SK-N-MC (cell line): ENCODE data around the gene LCP2.

ENCODE experiments used
- DNase-seq: peaks from one replicate; pipeline ENCODE4 v3.0.0-alpha.2; 2011; ENCODE audit warnings: low read depth, low spot score
- H3K27ac ChIP-seq: fragments of 200-600 bp; sonication (generic); 2 replicates; pipeline ENCODE4 v1.5.1; 2016; ENCODE audit warnings: mixed run types
- H3K36me3 ChIP-seq: fragments of 200-600 bp; sonication (generic); 2 replicates; pipeline ENCODE4 v1.6.1; 2017; ENCODE audit warnings: antibody characterized with exemption, low read length, mixed read lengths; ENCODE audit not compliant: insufficient read depth
- H3K4me3 ChIP-seq: fragments of 200-600 bp; sonication (generic); 2 replicates; pipeline ENCODE4 v1.5.1; 2016
- H3K9ac ChIP-seq: fragments of 200-600 bp; sonication (generic); 2 replicates; pipeline ENCODE4 v1.8.0; 2017; ENCODE audit warnings: mixed run types, mixed read lengths; ENCODE audit not compliant: insufficient read length
- H3K9me3 ChIP-seq: fragments of 200-600 bp; sonication (generic); 2 replicates; pipeline ENCODE4 v1.6.1; 2017; ENCODE audit warnings: low read depth, mild to moderate bottlenecking, antibody characterized with exemption, low read length, moderate library complexity, mixed read lengths
- EZH2 ChIP-seq: fragments of 200-600 bp; sonication (generic); IDR thresholded peaks from one replicate; pipeline ENCODE4 v1.6.1; 2017; ENCODE audit warnings: antibody characterized with exemption
- FOXP2 ChIP-seq: optimal IDR thresholded peaks from 2 replicates; pipeline ENCODE3; 2011; ENCODE audit warnings: mild to moderate bottlenecking, moderate library complexity; ENCODE audit not compliant: insufficient read depth; ENCODE audit errors: extremely low read length, control extremely low read depth
- POLR2AphosphoS5 ChIP-seq: IDR thresholded peaks from 2 replicates; pipeline ENCODE4 v1.6.1; 2012; ENCODE audit warnings: mild to moderate bottlenecking, low read depth, low read length, borderline replicate concordance

The LCP2 gene

DNA sequence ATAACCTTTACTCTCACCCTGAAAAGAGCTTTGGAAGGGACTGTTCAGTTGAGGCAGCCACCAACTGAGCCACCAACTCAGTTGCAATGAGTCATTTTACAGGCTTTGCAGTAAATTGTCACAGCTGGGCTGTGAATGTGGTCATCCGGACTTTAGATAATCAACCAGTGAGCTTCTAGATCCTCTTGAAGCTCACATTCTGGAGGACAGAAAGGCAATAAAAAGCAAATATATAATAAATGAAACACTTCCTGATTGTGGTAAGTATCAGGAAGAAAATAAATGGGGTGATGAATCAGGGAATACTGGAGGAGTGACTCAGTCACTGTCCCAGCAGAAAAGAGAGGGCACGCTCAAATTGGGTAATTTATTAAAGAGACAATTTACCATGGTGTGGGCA, 78.0 kb downstream of the LCP2 start:
- Histone ChIP-seq H3K9ac (no peak overlapping the region), H3K9me3 (no peaks in the 10 kb centered on the region), H3K36me3 (no peaks in the 10 kb centered on the region), H3K4me3 (no peak overlapping the region), H3K27ac (no peak overlapping the region)
- no peak for TF ChIP-seq EZH2
- TF ChIP-seq FOXP2, result no peak
- TF ChIP-seq POLR2AphosphoS5, result no peak
- DNase-seq, result no peak

DNA sequence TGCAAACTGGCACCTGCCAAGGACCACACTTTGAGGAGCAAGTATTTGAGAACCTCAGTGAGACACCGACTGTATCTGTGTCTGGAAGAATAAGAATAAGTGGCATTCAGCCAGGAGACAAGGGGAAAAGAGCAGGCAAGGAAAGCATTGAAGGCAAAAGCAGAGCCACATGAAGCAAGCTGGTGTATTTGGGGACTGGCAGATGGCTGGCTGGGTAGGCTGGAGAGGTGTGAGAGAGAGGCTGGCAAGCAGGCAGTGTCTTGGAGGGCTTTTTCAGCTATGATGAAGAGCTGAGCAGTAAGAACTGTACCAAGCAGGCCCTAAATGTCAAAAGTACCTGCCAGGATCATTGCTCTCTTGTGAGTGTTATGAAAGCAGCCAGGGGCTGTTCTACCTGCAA, 78.9 kb downstream of the LCP2 start:
- no peaks in the 10 kb centered on the region for H3K36me3 ChIP-seq
- DNase-seq, result no peak
- TF ChIP-seq EZH2 (no peak), FOXP2 (no peak), POLR2AphosphoS5 (no peak)
- no peak overlapping the region for H3K9ac ChIP-seq
- H3K9me3 ChIP-seq, result no peaks in the 10 kb centered on the region
- no peak overlapping the region for H3K27ac ChIP-seq
- H3K4me3 ChIP-seq, result no peak overlapping the region

DNA sequence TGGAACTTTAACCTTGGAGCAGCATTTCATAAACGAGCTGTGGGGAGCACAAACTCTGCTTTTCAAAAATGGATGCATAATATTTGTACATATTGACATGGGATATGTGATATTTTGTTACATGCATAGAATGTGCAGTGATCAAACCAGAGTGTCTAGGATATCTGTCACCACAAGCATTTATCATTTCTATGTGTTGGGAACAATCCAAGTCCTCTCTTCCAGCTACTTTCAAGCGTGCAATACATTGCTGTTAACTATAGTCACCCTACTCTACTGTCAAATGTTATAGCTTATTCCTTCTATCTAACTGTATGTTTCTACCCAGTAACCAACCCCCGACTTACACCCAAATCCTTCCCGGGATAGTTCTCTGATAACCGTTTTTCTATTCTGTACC, 79.7 kb downstream of the LCP2 start:
- DNase-seq, result no peak
- H3K27ac ChIP-seq, result no peak overlapping the region
- H3K4me3 ChIP-seq, result no peak overlapping the region
- H3K9me3 ChIP-seq, result no peaks in the 10 kb centered on the region
- H3K9ac ChIP-seq, result no peak overlapping the region
- H3K36me3 ChIP-seq, result no peaks in the 10 kb centered on the region
- TF ChIP-seq FOXP2, result no peak
- no peak for TF ChIP-seq POLR2AphosphoS5
- no peak for TF ChIP-seq EZH2

DNA sequence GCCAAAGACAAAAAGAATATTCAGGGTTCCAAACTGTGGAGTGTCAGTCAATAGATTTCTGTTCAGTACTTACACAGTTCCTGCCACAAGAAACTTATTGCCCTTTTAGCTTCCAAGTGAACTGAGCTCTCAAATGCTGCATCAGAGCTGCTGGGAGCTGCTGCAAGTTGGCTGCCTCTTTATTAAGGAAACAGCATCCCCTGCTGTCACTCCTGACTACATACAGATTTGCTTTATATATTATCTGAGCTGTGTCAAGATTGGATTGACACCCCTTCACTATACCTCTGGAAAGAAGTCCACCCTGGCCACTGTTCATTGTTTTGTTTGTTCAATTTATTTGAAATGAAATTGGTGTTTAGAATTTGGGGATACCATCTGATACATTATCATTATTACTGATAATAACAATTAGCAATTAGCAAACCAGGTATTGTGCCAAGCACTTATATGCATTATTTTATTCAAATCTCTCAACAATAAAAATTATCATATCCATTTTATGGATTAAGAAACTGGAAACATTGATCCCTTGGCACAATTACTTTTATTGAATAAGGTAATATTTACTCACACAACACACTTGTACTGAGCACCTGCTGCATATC, 81.2 kb downstream of the LCP2 start:
- no peak overlapping the region for H3K27ac ChIP-seq
- H3K9ac ChIP-seq, result no peak overlapping the region
- TF ChIP-seq FOXP2 (no peak), POLR2AphosphoS5 (no peak), EZH2 (no peak)
- H3K9me3 ChIP-seq, result no peaks in the 10 kb centered on the region
- no peaks in the 10 kb centered on the region for H3K36me3 ChIP-seq
- DNase-seq, result peak; percentile 1
- no peak overlapping the region for H3K4me3 ChIP-seq

DNA sequence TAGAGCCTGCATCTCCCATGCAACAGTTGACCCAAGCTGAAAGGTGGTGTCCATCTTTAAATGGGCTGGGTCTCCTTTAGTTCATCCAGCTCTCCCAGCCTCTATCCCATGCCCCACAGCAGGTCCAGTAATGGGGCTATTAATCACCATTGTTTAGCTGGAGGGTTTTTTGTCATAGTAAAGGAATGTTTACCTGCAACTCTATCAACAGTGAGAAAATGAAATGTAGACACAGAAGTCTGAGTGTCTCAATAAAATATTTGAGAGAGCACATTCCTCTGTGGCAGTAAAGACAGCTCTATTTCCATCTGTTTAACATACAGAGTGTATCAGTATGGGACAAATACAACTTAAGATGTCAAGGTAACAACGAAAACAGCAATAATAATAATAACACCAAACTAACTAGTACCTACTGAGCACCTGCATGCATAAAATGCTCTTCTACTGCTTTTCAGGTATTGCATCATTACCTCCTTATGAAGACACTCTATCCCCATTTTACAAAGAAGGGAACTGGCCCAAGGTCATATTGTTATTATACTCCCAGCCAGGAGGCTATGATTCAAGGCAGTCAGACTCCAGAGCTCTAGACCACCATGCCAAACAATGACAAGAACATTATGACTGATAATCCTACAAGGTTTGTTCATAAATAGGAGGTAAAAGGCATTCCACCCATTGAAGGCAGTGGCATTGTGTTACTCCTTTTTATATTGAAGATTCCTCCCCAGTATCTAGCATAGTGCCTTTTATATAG, 85.8 kb downstream of the LCP2 start:
- TF ChIP-seq FOXP2 (no peak), POLR2AphosphoS5 (no peak)
- Histone ChIP-seq H3K9ac (no peak overlapping the region), H3K4me3 (no peak overlapping the region), H3K36me3 (no peaks in the 10 kb centered on the region), H3K27ac (no peak overlapping the region), H3K9me3 (no peaks in the 10 kb centered on the region)
- DNase-seq, result no peak

DNA sequence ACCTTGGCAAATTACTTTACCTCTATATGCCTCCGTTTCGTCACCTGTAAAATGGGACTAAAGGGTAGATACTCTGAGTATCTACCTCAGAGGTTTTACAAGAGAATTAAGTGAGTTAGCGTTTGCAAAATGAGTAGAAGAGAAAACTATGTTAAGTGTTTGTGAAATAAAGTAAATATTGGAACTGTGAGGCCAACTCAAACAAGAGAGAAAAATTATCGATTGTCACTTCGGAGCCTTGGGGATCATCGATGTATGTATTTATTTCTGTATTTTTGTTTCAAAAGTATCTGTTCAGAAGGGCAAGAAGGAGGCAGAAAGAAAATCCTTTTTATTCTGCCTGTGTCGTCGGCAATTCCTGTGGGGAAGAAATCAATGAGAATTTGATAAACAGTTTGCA, 90.6 kb downstream of the LCP2 start:
- TF ChIP-seq EZH2 (no peak), POLR2AphosphoS5 (no peak), FOXP2 (no peak)
- no peaks in the 10 kb centered on the region for H3K9me3 ChIP-seq
- no peaks in the 10 kb centered on the region for H3K36me3 ChIP-seq
- H3K4me3 ChIP-seq, result no peak overlapping the region
- H3K9ac ChIP-seq, result no peak overlapping the region
- no peak overlapping the region for H3K27ac ChIP-seq
- DNase-seq, result no peak

DNA sequence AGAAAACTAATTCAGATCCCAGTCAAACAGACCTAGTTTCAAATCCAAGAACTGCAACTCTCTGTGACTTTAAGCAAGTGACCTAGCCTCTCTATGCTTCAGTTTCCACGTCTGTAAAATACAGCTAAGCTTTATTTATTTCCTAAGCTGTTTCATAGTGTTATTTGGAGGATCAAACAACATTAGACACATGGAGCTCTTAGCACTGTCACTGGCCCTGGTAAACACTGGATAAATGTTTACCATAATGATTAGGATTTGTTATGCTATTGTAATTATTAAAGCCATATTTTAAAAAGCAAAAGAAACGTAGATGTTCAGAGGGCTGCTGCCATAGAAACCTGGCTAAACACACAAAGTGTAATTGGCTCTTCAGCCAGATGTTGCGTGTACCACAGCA, 91.4 kb downstream of the LCP2 start:
- Histone ChIP-seq H3K9ac (no peak overlapping the region), H3K9me3 (no peaks in the 10 kb centered on the region), H3K36me3 (no peaks in the 10 kb centered on the region), H3K4me3 (no peak overlapping the region), H3K27ac (no peak overlapping the region)
- no peak for DNase-seq
- no peak for TF ChIP-seq EZH2
- TF ChIP-seq POLR2AphosphoS5, result no peak
- no peak for TF ChIP-seq FOXP2

DNA sequence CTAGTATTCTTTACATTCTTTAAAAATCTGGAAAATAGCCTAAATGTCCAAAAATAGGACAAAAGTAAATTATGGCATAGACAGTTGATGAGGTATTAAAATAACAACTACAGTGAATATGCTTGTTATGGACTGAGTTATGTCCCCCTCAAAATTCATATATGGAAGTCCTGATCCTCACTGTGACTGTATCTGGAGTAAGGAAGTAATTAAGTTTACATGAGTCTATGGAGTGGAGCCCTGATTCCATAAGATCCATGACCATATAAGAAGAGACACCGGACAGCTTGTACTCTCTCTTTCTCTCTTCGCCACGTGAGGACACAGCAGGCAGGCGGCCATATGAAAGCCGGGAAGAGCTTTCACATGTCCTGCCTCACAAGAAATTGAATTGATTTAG, 93.4 kb downstream of the LCP2 start:
- Histone ChIP-seq H3K4me3 (no peak overlapping the region), H3K36me3 (no peaks in the 10 kb centered on the region), H3K9ac (no peak overlapping the region), H3K27ac (no peak overlapping the region), H3K9me3 (no peaks in the 10 kb centered on the region)
- TF ChIP-seq EZH2 (no peak), FOXP2 (no peak), POLR2AphosphoS5 (no peak)
- no peak for DNase-seq

DNA sequence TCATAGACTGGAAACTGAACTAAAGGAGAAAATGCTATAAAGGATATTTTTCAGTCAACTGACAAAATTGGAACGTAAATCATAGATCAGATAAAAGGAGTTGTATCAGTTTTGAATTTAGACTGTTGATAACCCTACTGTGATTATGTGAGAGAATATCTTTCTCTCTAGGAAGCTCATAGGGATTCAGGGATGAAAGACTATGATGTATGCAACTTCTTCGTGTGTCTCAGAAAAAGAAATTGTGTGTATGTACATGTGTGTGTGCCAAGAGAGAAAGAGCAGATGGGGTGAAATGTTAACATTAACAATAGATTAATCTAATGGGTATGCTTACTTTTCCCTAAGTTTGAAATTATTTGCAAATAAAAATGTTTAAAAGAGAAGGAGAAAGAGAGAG, 95.5 kb downstream of the LCP2 start:
- Histone ChIP-seq H3K9me3 (no peaks in the 10 kb centered on the region), H3K27ac (no peak overlapping the region), H3K9ac (no peak overlapping the region), H3K4me3 (no peak overlapping the region), H3K36me3 (no peaks in the 10 kb centered on the region)
- TF ChIP-seq EZH2, result no peak
- TF ChIP-seq FOXP2, result no peak
- TF ChIP-seq POLR2AphosphoS5, result no peak
- no peak for DNase-seq
